K562 (cell line): Measurements from ENCODE around the gene SLC6A13. TPM values are rescaled to one million over a fixed set of nuclear protein-coding genes. Genes with fewer than 3 reads are reported as not detected.
A peak's percentile ranks its signal among the peaks of the same experiment; 100 is the strongest.

ENCODE experiments used
- ATAC-seq: fragments of 200-7000 bp; cut with Tn5 transposase; 3 replicates; pipeline ENCODE4 v1.9.1; 2020; ENCODE audit warnings: moderate library complexity
- BruUV-seq: library from RNA; stranded (reverse); fragments of 400-500 nt; replicated peaks from 2 replicates; lab custom pipeline; 2021; lab: Mats Ljungman, UMichigan
- CTCF ChIA-PET: fragments of 300-600 bp; formaldehyde crosslinking; extraction: SDS; loops from one replicate; lab custom pipeline; 2021; ENCODE audit warnings: low intra/inter-chr PET ratio; lab: Yijun Ruan, JAX
- POLR2A ChIA-PET: fragments of 300-600, 350-650 bp; sonication (Branson Sonifier 250); formaldehyde crosslinking; extraction: SDS; loops from one replicate; lab custom pipeline; 2021; ENCODE audit warnings: antibody characterized with exemption, inconsistent platforms; lab: Yijun Ruan, JAX
- DNase-seq, 4 experiments: peaks; one replicate each; pipeline versions ENCODE4 v3.0.0 to v3.0.0-alpha.2; 2011 to 2018; ENCODE audit warnings: low spot score in 3 of 4, mixed read lengths in 3 of 4; ENCODE audit errors: extremely low read depth in 1 of 4
- FAIRE-seq: peaks from 2 replicates; lab custom pipeline; 2011; peaks lifted over from hg19 to GRCh38; lab: Jason Lieb, UNC
- H2AFZ ChIP-seq: 2 replicates; pipeline ENCODE4 v1.6.0; 2011; ENCODE audit warnings: low read depth, low read length, control low read depth, inconsistent platforms
- H3K27ac ChIP-seq: fragments of 200-600 bp; 3 replicates; pipeline ENCODE4 v1.8.0; 2011; ENCODE audit warnings: low read depth, mild to moderate bottlenecking, control low read depth, inconsistent platforms, low read length, moderate library complexity, mixed read lengths; ENCODE audit errors: extremely low read depth
- H3K27me3 ChIP-seq, 2 experiments: fragments of 300-600 bp in 1 of 2; 2 replicates in 1 of 2; 3 replicates in 1 of 2; pipeline versions ENCODE4 v1.6.0 to v1.8.0; 2011; ENCODE audit warnings: inconsistent platforms in 2 of 2, low read length in 2 of 2, mild to moderate bottlenecking in 1 of 2, mixed read lengths in 1 of 2, moderate library complexity in 1 of 2; ENCODE audit not compliant: control insufficient read depth in 2 of 2, insufficient read depth in 2 of 2
- H3K36me3 ChIP-seq: fragments of 300-600 bp; 3 replicates; pipeline ENCODE4 v1.8.0; 2011; ENCODE audit warnings: mild to moderate bottlenecking, low read length, inconsistent platforms; ENCODE audit not compliant: control insufficient read depth, insufficient read depth
- H3K4me1 ChIP-seq, 2 experiments: fragments of 200-600 bp in 1 of 2; replicated peaks in 1 of 2; 2 replicates in 1 of 2; 3 replicates in 1 of 2; pipeline versions ENCODE4 v1.5.1 to v1.8.0; 2011; ENCODE audit warnings: inconsistent platforms in 2 of 2, low read length in 2 of 2, mild to moderate bottlenecking in 1 of 2, mixed read lengths in 1 of 2, moderate library complexity in 1 of 2; ENCODE audit not compliant: control insufficient read depth in 2 of 2, insufficient read depth in 2 of 2
- H3K4me2 ChIP-seq: 2 replicates; pipeline ENCODE4 v1.6.1; 2011; ENCODE audit warnings: low read length, control low read depth, inconsistent platforms, mixed read lengths; ENCODE audit not compliant: insufficient read depth
- H3K4me3 ChIP-seq: fragments of 200-600 bp; sonication (generic), shearing (Covaris generic); 2 replicates; pipeline ENCODE4 v1.5.1; 2016; ENCODE audit warnings: control low read depth, inconsistent platforms
- H3K79me2 ChIP-seq: fragments of 200-600 bp; 3 replicates; pipeline ENCODE4 v1.8.0; 2011; ENCODE audit warnings: low read length, inconsistent platforms; ENCODE audit not compliant: control insufficient read depth, insufficient read depth
- H3K9ac ChIP-seq, 2 experiments: 2 replicates each; pipeline versions ENCODE4 v1.6.0 to v1.6.1; 2011; ENCODE audit warnings: low read depth in 2 of 2, low read length in 2 of 2, control low read depth in 1 of 2, inconsistent platforms in 1 of 2, mild to moderate bottlenecking in 1 of 2, mixed read lengths in 1 of 2; ENCODE audit not compliant: insufficient read depth in 1 of 2
- H3K9me1 ChIP-seq: one replicate; pipeline ENCODE4 v1.6.0; 2011; ENCODE audit warnings: inconsistent platforms, mild to moderate bottlenecking, low read length, moderate library complexity; ENCODE audit not compliant: control insufficient read depth, insufficient read depth
- H3K9me3 ChIP-seq: replicated peaks from 2 replicates; pipeline ENCODE4 v1.5.1; 2011; ENCODE audit warnings: low read depth, low read length, inconsistent platforms; ENCODE audit not compliant: control insufficient read depth, insufficient read depth
- H4K20me1 ChIP-seq: replicated peaks from 2 replicates; pipeline ENCODE4 v1.6.1; 2011; ENCODE audit warnings: low read length, inconsistent platforms, mixed read lengths; ENCODE audit not compliant: control insufficient read depth, insufficient read depth
- ATF6 ChIP-seq: sonication (generic); formaldehyde crosslinking; IDR thresholded peaks from 2 replicates; pipeline ENCODE4 v1.4.0; 2020; ENCODE audit warnings: mild to moderate bottlenecking, missing genetic modification reagents
- C11orf30 ChIP-seq: fragments of 450-650 bp; IDR thresholded peaks from 2 replicates; pipeline ENCODE4 v1.6.1; 2016; ENCODE audit warnings: low read depth, mild to moderate bottlenecking
- HLTF ChIP-seq: fragments of 450-650 bp; IDR thresholded peaks from 2 replicates; pipeline ENCODE4 v1.6.1; 2016
- HOXB6 ChIP-seq: fragments of 250-450 bp; sonication (Bioruptor Pico); IDR thresholded peaks from 2 replicates; pipeline ENCODE4 v1.5.1; 2022; ENCODE audit warnings: mild to moderate bottlenecking, borderline replicate concordance
- MAFG ChIP-seq: fragments of 450-650 bp; conservative IDR thresholded peaks from 2 replicates; pipeline ENCODE4 v1.6.1; 2016; ENCODE audit warnings: missing genetic modification characterization, missing compliant biosample characterization
- MAFK ChIP-seq: IDR thresholded peaks from 2 replicates; pipeline ENCODE4 v1.6.1; 2011; ENCODE audit warnings: low read length, improper control_type of control experiment
- POLR2B ChIP-seq: fragments of 450-650 bp; IDR thresholded peaks from 2 replicates; pipeline ENCODE4 v1.6.1; 2018; ENCODE audit warnings: low read depth; ENCODE audit not compliant: partially characterized antibody
- RREB1 ChIP-seq: fragments of 250-450 bp; sonication (Bioruptor Pico); IDR thresholded peaks from 2 replicates; pipeline ENCODE4 v1.4.0; 2020
- UBTF ChIP-seq, 2 experiments: IDR thresholded peaks; 2 replicates each; pipeline ENCODE4 v1.6.1; 2012; ENCODE audit warnings: improper control_type of control experiment in 2 of 2, low read depth in 2 of 2, low read length in 2 of 2, borderline replicate concordance in 1 of 2
- ZNF316 ChIP-seq: fragments of 450-650 bp; IDR thresholded peaks from 2 replicates; pipeline ENCODE4 v1.6.1; 2016
- ZNF431 ChIP-seq: sonication (generic); formaldehyde crosslinking; IDR thresholded peaks from 2 replicates; pipeline ENCODE4 v1.8.0; 2022; ENCODE audit warnings: mild to moderate bottlenecking, missing genetic modification reagents
- ZNF76 ChIP-seq: fragments of 250-450 bp; sonication (Bioruptor Pico); IDR thresholded peaks from 2 replicates; pipeline ENCODE4 v1.4.0; 2020; ENCODE audit warnings: mild to moderate bottlenecking, moderate library complexity, borderline replicate concordance
- WGBS: fragments of 100-300 bp; shearing (Covaris generic); methylation state at CpG from one replicate; pipeline ENCODE4 v1.1.6; 2016; ENCODE audit warnings: low coverage, mixed read lengths; ENCODE audit not compliant: insufficient coverage; ENCODE audit errors: missing lambda C conversion rate; 5-methylcytosine and 5-hydroxymethylcytosine counted together
- in situ Hi-C: fragments of 300-500 bp; cut with MboI; formaldehyde crosslinking; loops from 4 replicates; pipeline ENCODE4 v1.15.0; 2018; ENCODE audit warnings: inconsistent platforms, mixed read lengths
- intact Hi-C: fragments of 100-400 bp; cut with micrococcal nuclease; formaldehyde crosslinking; loops from 2 replicates; pipeline ENCODE4 v1.14.2; 2022
- polyA plus RNA-seq, 8 experiments: library from polyadenylated mRNA; depleted of rRNA in 4 of 8; stranded (reverse) in 5 of 8; unstranded in 3 of 8; fragments of >200 nt; fragmentation: Nextera tagmentation in 2 of 8; fragmentation: Illumina TruSeq in 1 of 8; extraction: Ambion mirVana in 2 of 8; extraction: Trizol in 1 of 8; gene quantifications; 2 replicates each; pipeline versions ENCODE4 v1.2.1 to v1.2.3, GENCODE V29; 2011 to 2014; ENCODE audit warnings: inconsistent platforms in 1 of 8, missing spikeins in 1 of 8
- total RNA-seq, 7 experiments: library from RNA; depleted of rRNA in 6 of 7; stranded (reverse); fragments of >200 nt in 6 of 7; fragmentation: Illumina TruSeq in 2 of 7; extraction: Trizol in 2 of 7; gene quantifications; 2 replicates each; pipeline versions ENCODE4 v1.2.1 to v1.2.3, GENCODE V29; 2011 to 2021; ENCODE audit warnings: low replicate concordance in 1 of 7

The SLC6A13 gene
- total and polyA plus RNA-seq, 9 of the 15 experiments (the other 6 are each of a cell fraction or from before 2014, with no cell fraction given), result 0.06 to 0.33 (median 0.22) TPM; not detected in 4

GRCh38 chr12:179131-179884 is 83.3 kb downstream of the SLC6A13 start:
- Histone ChIP-seq H3K4me3 (no peak overlapping the region), H3K9me1 (no peaks in the 10 kb centered on the region), H3K27ac (no peak overlapping the region), H4K20me1 (no peaks in the 10 kb centered on the region), H2AFZ (no peak overlapping the region), H3K4me1 (peaks cover 0 to 30% of the 10 kb centered on the region in 2 experiments; a peak in 2 of 5 replicates), H3K36me3 (no peaks in the 10 kb centered on the region), H3K9ac (no peak overlapping the region), H3K9me3 (no peaks in the 10 kb centered on the region), H3K4me2 (no peak overlapping the region), H3K27me3 (peaks cover under 1 to 64% of the 10 kb centered on the region in 2 experiments; a peak in 3 of 5 replicates), H3K79me2 (no peaks in the 10 kb centered on the region)
- 18% methylated on average over 6 of the region's 11 CpGs for WGBS
- FAIRE-seq (no peak), DNase-seq (no peak), ATAC-seq (no peak)
- in situ Hi-C loops (no loop called here), intact Hi-C loops (no loop called here)
- BruUV-seq, result no TSS peak
- POLR2A ChIA-PET, result no interaction called here
- CTCF ChIA-PET, result no interaction called here
- peak; percentile 64 for TF ChIP-seq MAFG (tag)
- peak; percentile 52 for TF ChIP-seq ZNF316
- no peak for TF ChIP-seq HOXB6 (CRISPR knock-in tag)
- TF ChIP-seq ZNF431, result no peak
- no peak for TF ChIP-seq RREB1 (CRISPR knock-in tag)
- no peak for TF ChIP-seq HLTF
- no peak for TF ChIP-seq ATF6 (CRISPR knock-in tag)
- no peak for TF ChIP-seq ZNF76 (CRISPR knock-in tag)
- TF ChIP-seq MAFK, result peak; percentile 36; the same call in 1 of the 2 replicates
- no peak for TF ChIP-seq POLR2B
- TF ChIP-seq UBTF (IDR thresholded peaks at IDR 0.05; ENCODE audit: borderline replicate concordance in 1 of 2, low read depth in 2 of 2, low read length in 2 of 2), result no peak
- peak; percentile 71 for TF ChIP-seq C11orf30
